Stimulated activated naive CD8-positive, alpha-beta T cell treated with anti-CD3 and anti-CD28 coated beads, Interleukin-15, Interleukin-2, amounts not matched to agents 100 U/mL and 50 U/mL, for 24 hours (primary cell): ENCODE measurements around the gene HARBI1.
A peak's percentile ranks its signal among the peaks of the same experiment; 100 is the strongest.

Experiments used
- ATAC-seq: fragments of 150-1000 bp; cut with Tn5 transposase; one replicate; pipeline ENCODE4 v1.10.0; 2021
- DNase-seq: peaks from one replicate; pipeline ENCODE4 v3.0.0; 2021

HARBI1 gene

GRCh38 chr11:46633291-46634217 lies 16.5 kb upstream of the HARBI1 start:
- DNase-seq (no peak), ATAC-seq (no peak)

DNA sequence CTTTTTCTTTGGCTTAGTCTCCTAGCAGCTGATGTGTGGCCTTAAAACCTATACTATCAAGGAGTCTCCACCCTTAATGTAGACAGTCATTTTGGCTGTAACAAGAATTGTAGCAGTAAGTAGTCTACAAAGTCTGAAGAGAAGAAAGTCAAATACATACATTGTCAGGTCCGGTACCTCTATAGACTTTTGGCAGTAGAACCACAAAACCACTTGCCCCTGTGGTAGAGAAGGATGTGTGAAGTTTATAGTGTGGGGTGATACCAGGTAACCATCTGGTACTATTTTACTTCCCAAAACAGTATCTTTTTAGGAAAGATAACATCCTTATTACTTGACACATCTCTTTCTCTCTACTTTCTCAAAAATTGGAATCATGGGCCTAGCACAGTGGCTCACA lies 15.5 kb upstream of the HARBI1 start:
- DNase-seq (no peak), ATAC-seq (no peak)

GRCh38 chr11:46631676-46632075 lies 14.6 kb upstream of the HARBI1 start:
- DNase-seq (no peak), ATAC-seq (no peak)

GRCh38 chr11:46630237-46630636 lies 13.2 kb upstream of the HARBI1 start:
- DNase-seq (no peak), ATAC-seq (no peak)

- DNase-seq (no peak), ATAC-seq (no peak)
Measured at GRCh38 chr11:46628961-46629360, 11.9 kb upstream of the HARBI1 start.

DNA sequence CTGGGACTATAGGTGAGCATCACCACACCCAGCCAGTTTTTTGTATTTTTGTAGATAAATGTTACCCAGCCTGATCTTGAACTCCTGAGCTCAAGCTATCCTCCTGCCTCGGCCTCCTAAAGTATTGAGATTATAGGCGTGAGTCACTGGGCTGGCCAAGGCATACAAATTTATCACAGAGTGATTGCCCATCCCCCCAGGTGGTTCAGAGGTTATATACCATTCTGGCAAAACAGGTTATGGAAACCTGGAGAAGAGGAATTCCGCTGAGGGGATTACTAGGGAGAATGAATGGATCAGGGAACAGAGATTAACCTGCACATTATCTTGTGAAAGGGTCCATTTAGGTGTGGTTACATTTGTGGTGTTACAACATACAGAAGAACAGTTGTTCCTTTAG lies 8.4 kb upstream of the HARBI1 start:
- ATAC-seq (no peak), DNase-seq (no peak)

DNA sequence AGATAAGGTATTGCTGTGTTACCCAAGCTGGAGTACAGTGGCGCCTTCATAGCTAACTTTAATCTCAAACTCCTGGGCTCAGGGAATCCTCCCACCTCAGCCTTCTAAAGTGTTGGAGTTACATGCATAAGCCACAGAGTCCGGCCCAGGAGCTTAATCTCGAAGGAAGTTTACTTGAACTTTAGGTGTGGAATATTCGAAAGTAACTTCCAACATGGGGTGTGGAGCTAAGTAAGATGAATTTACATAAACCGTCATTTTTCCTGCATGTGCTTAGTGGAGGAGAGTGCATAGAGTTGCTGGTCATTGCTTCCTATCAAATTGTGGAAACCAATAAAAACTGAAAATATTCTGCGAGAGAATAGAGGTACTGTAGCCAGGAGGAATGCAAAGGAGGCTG lies 1.8 kb upstream of the HARBI1 start:
- DNase-seq: no peak
- ATAC-seq: no peak

- DNase-seq (no peak), ATAC-seq (no peak)
Measured at GRCh38 chr11:46617972-46618314, 916 bp upstream of the HARBI1 start.

- peak; percentile 40 for ATAC-seq
Measured at GRCh38 chr11:46616551-46617133, 385 bp downstream of the HARBI1 start.

GRCh38 chr11:46615756-46616155 lies 1.3 kb downstream of the HARBI1 start:
- ATAC-seq (no peak), DNase-seq (no peak)

More at GRCh38 chr11:46616551-46617133, 385 bp downstream of the HARBI1 start:
- no peak for DNase-seq

GRCh38 chr11:46612326-46612725 lies 4.7 kb downstream of the HARBI1 start:
- DNase-seq (no peak), ATAC-seq (no peak)

DNA sequence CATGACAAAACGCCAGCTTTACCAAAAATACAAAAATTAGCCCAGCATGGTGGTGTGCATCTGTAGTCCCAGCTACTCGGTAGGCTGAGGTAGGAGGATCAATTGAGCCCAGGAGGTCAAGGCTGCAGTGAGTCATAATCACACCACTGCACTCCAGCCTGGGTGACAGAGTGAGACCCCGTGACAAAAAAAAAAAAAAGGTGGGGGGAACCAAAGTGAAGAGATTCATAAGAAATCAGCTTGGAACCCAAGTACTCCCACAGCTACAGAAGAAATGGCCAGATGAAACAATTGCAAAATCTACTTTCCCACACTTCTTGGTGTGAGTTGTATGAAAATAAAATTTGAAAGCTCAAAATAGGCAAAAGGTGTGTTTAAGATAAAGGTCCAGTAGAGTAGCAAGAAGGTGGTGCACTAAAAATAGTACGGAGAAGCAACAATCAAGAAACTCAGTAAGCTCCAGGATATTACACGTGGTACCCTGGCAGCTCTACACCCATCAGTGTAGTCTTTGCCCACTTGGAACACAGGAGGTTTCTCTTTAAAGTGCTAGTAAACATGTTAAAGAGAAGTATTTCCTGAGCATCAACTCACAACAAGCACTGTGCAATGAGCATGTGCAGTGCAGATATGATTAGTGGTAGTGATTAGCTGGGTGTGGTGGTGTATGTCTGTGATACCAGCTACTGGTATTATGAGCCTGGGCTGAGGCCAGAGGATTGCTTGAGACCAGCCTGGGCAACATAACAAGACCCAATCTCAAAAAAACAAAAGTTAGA lies 5.3 kb downstream of the HARBI1 start:
- DNase-seq: no peak

DNA sequence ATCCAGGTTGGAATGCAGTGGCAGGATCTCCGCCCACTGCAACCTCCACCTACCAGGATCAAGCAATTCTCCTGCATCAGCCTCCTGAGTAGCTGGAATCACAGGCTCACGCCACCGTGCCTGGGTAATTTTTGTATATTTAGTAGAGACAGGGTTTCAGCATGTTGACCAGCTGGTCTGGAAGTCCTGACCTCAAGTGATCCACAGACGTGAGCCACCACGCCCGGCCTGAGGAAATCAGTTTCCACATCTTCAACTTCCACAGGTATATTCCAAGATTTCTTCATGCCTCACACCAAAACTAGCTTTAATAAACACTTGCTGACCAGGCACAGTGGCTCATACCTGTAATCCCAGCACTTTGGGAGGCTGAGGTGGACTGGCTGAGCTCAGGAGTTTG lies 7.6 kb downstream of the HARBI1 start:
- no peak for DNase-seq
- ATAC-seq: no peak

More for the DNA sequence above, 5.3 kb downstream of the HARBI1 start:
- ATAC-seq: no peak

- no peak for ATAC-seq
- DNase-seq: no peak
Measured at GRCh38 chr11:46607516-46607915, 9.5 kb downstream of the HARBI1 start.

DNA sequence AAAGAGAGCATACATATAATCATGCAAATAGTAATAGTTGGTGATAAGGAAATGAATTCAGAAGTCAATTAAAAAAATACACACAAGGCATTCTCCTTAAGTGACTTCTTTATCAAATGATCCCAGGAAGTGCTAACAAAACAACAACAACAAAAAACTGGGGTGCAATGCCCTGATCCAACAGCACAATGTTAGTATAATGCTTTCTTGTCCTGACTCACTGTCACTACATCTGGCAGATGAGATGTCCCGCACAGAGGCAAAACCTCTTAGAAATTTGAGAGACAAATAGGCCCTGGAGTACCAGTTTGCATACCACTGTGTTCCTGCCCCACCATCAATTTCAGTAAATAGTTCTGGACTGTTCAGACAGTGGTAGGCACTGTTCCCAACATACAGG lies 12.2 kb downstream of the HARBI1 start:
- no peak for DNase-seq
- no peak for ATAC-seq

GRCh38 chr11:46603704-46604308 lies 13.2 kb downstream of the HARBI1 start:
- ATAC-seq (no peak), DNase-seq (no peak)

- DNase-seq (no peak), ATAC-seq (no peak)
Measured at GRCh38 chr11:46601129-46601528, 15.9 kb downstream of the HARBI1 start.

GRCh38 chr11:46600194-46600960 lies 16.6 kb downstream of the HARBI1 start:
- no peak for DNase-seq
- ATAC-seq: no peak

DNA sequence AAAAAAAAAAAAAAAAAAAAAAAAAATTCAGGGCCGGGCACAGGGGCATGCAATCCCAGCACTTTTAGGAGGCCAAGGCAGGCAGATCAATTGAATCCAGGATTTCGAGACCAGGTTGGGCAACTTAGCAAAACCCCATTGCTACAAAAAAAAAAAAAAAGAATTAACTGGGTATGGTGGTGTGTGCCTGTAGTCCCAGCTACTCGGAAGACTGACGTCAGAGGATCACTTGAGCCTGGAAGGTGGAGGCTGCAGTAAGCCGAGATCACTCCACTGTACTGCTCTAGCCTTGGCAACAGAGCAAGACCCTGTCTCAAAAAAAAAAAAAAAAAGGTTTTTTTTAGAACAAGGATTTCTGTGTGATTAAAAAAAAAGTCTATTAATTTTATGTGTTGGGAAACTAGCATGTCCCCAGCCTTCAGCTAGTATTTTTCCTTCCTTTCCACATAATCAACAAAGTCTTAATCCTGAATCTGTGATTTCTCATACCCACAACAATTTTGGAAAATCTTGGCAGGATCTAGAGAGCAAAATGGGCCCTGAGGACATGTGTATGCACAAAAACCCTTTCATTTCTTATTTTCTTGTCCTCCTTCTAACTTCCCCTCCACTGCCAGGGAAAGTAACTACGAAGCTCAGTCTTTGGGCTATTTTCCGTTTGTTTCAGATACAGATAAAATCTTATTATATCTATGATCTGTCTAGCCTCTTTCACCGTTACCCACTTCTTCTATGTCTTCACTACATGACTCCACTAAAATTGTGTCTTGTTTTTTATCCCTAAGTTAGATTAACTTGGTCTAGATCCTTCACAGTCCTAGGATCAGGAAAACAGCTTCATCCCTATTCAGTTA lies 17.5 kb downstream of the HARBI1 start:
- no peak for ATAC-seq
- DNase-seq: no peak

GRCh38 chr11:46597609-46598219 lies 19.3 kb downstream of the HARBI1 start:
- no peak for DNase-seq
- ATAC-seq: no peak
